Neural progenitor cell (in vitro differentiated cells): ENCODE results near the gene UCN2. TPM values are rescaled to one million over a fixed set of nuclear protein-coding genes. Genes with fewer than 3 reads are reported as not detected.

Experiments
- DNase-seq: peaks from one replicate; pipeline ENCODE4 v3.0.0-alpha.2; 2016; ENCODE audit warnings: low spot score
- H2AFZ ChIP-seq: fragments of 200-600 bp; sonication (generic); replicated peaks from 2 replicates; pipeline ENCODE4 v1.6.1; 2016; ENCODE audit warnings: antibody characterized with exemption
- H3F3A ChIP-seq: fragments of 200-600 bp; sonication (generic); 2 replicates; pipeline ENCODE4 v1.6.1; 2016; ENCODE audit warnings: antibody characterized with exemption, low read depth
- H3K27ac ChIP-seq: fragments of 200-600 bp; sonication (generic); 2 replicates; pipeline ENCODE4 v1.5.1; 2016; ENCODE audit warnings: mild to moderate bottlenecking
- H3K27me3 ChIP-seq: fragments of 200-600 bp; sonication (generic); 2 replicates; pipeline ENCODE4 v1.6.1; 2016; ENCODE audit warnings: mild to moderate bottlenecking, moderate library complexity
- H3K36me3 ChIP-seq: fragments of 200-600 bp; sonication (generic); 2 replicates; pipeline ENCODE4 v1.5.1; 2016
- H3K4me1 ChIP-seq: fragments of 200-600 bp; sonication (generic); 2 replicates; pipeline ENCODE4 v1.6.1; 2016; ENCODE audit warnings: mixed run types
- H3K4me2 ChIP-seq: fragments of 200-600 bp; sonication (generic); 2 replicates; pipeline ENCODE4 v1.6.1; 2016
- H3K4me3 ChIP-seq: fragments of 200-600 bp; sonication (generic); 2 replicates; pipeline ENCODE4 v1.5.1; 2016
- H3K79me2 ChIP-seq: fragments of 200-600 bp; sonication (generic); 2 replicates; pipeline ENCODE4 v1.6.1; 2016; ENCODE audit warnings: low read depth
- H3K9ac ChIP-seq: fragments of 200-600 bp; sonication (generic); 2 replicates; pipeline ENCODE4 v1.6.1; 2016
- H3K9me3 ChIP-seq: fragments of 200-600 bp; sonication (generic); 2 replicates; pipeline ENCODE4 v1.5.1; 2016; ENCODE audit warnings: low read depth
- H4K20me1 ChIP-seq: fragments of 200-600 bp; sonication (generic); 2 replicates; pipeline ENCODE4 v1.6.1; 2016; ENCODE audit warnings: low read depth
- H3K27ac Mint-ChIP-seq: 3 replicates; pipeline ENCODE4 v1.8.0; 2021; ENCODE audit warnings: mixed read lengths
- H3K27me3 Mint-ChIP-seq: 2 replicates; pipeline ENCODE4 v1.8.0; 2022; ENCODE audit warnings: low read depth, mild to moderate bottlenecking, inconsistent platforms, moderate library complexity, mixed read lengths; ENCODE audit not compliant: insufficient read depth
- H3K36me3 Mint-ChIP-seq: 3 replicates; pipeline ENCODE4 v1.8.0; 2021; ENCODE audit warnings: mixed read lengths
- H3K4me1 Mint-ChIP-seq: 3 replicates; pipeline ENCODE4 v1.8.0; 2021; ENCODE audit warnings: mixed read lengths
- H3K4me3 Mint-ChIP-seq: 3 replicates; pipeline ENCODE4 v1.8.0; 2021; ENCODE audit warnings: mild to moderate bottlenecking, moderate library complexity, mixed read lengths
- H3K9me3 Mint-ChIP-seq: 3 replicates; pipeline ENCODE4 v1.8.0; 2020; ENCODE audit warnings: mixed read lengths
- EZH2 ChIP-seq: fragments of 200-600 bp; sonication (generic); IDR thresholded peaks from 2 replicates; pipeline ENCODE4 v1.6.1; 2017; ENCODE audit warnings: antibody characterized with exemption, mild to moderate bottlenecking, moderate library complexity
- EZH2phosphoT487 ChIP-seq: fragments of 200-600 bp; sonication (generic); IDR thresholded peaks from 2 replicates; pipeline ENCODE4 v1.6.1; 2017; ENCODE audit warnings: antibody characterized with exemption
- total RNA-seq: library from RNA; depleted of rRNA; stranded (reverse); fragments of >200 nt; gene quantifications from 2 replicates; pipeline ENCODE4 v1.2.3, GENCODE V29; 2015; ENCODE audit warnings: low replicate concordance
- TF ChIP-seq, protein P1 (sequence below): fragments of 200-600 bp; sonication (generic); IDR thresholded peaks from 2 replicates; pipeline ENCODE4 v1.5.1; 2017; ENCODE audit warnings: antibody characterized with exemption, mild to moderate bottlenecking

The UCN2 gene
- total RNA-seq, 1 donor from 2014 or later: not detected

DNA sequence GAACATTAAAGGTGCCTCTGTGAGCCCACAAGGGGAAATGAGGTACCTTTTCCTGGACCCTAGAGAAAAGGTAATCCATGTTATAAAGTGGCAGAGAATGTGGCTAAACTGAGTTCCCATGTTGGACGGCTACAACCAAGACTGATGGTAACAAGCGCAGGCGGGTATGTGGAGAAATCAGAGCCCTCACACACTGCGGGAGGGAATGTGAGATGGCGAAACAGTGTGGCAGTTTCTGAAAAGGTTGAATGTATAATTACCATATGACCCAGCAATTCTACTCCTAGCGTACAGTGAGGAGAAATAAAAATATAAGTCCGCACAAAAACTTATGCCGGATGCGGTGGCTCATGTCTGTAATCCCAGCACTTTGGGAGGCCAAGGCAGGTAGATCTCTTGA is 35.5 kb downstream of the UCN2 start:
- no peaks in the 10 kb centered on the region for H3K79me2 ChIP-seq
- H3K27ac ChIP-seq: no peak overlapping the region
- Mint-ChIP-seq H3K4me1 (no peaks in the 10 kb centered on the region), H3K27me3 (no peaks in the 10 kb centered on the region), H3K9me3 (no peaks in the 10 kb centered on the region), H3K27ac (no peak overlapping the region), H3K36me3 (peaks cover 25% of the 10 kb centered on the region), H3K4me3 (no peak overlapping the region)
- no peak overlapping the region for H2AFZ ChIP-seq
- DNase-seq: no peak
- H4K20me1 ChIP-seq: no peaks in the 10 kb centered on the region
- no peak overlapping the region for H3K9ac ChIP-seq
- H3K4me1 ChIP-seq: no peaks in the 10 kb centered on the region
- TF ChIP-seq EZH2phosphoT487 (no peak), EZH2 (no peak)
- TF ChIP-seq, protein P1, sequence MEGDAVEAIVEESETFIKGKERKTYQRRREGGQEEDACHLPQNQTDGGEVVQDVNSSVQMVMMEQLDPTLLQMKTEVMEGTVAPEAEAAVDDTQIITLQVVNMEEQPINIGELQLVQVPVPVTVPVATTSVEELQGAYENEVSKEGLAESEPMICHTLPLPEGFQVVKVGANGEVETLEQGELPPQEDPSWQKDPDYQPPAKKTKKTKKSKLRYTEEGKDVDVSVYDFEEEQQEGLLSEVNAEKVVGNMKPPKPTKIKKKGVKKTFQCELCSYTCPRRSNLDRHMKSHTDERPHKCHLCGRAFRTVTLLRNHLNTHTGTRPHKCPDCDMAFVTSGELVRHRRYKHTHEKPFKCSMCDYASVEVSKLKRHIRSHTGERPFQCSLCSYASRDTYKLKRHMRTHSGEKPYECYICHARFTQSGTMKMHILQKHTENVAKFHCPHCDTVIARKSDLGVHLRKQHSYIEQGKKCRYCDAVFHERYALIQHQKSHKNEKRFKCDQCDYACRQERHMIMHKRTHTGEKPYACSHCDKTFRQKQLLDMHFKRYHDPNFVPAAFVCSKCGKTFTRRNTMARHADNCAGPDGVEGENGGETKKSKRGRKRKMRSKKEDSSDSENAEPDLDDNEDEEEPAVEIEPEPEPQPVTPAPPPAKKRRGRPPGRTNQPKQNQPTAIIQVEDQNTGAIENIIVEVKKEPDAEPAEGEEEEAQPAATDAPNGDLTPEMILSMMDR: no peak
- no peaks in the 10 kb centered on the region for H3F3A ChIP-seq
- H3K4me3 ChIP-seq: no peak overlapping the region
- H3K36me3 ChIP-seq: no peaks in the 10 kb centered on the region
- H3K4me2 ChIP-seq: no peak overlapping the region
- H3K27me3 ChIP-seq: no peaks in the 10 kb centered on the region
- no peaks in the 10 kb centered on the region for H3K9me3 ChIP-seq

DNA sequence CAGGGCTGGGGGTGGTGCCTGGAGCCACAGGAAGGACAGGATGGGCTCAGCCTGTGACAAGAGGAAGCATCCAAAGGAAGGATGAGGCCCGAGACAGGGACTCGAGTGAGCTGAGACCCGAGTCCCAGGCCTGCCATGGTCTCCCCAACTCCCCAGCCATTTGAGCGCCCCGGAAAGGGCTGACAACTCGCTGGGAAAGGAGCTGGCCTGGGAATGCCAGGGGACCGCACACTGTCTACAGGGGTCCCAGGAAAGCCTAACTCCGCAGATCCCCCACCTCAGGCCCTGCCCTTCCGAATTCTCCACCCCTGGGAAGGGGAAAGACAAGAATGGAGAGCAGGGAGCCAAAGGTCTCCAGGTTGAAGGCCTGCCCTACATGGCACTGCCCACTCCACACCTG is 38.6 kb downstream of the UCN2 start:
- no peak for TF ChIP-seq EZH2phosphoT487
- TF ChIP-seq, protein P1: no peak
- TF ChIP-seq EZH2: no peak
- no peak overlapping the region for H3K27ac ChIP-seq
- Mint-ChIP-seq H3K4me1 (no peaks in the 10 kb centered on the region), H3K36me3 (peaks cover 21% of the 10 kb centered on the region), H3K27me3 (no peaks in the 10 kb centered on the region), H3K4me3 (no peak overlapping the region), H3K27ac (no peak overlapping the region), H3K9me3 (no peaks in the 10 kb centered on the region)
- no peaks in the 10 kb centered on the region for H4K20me1 ChIP-seq
- H3K4me1 ChIP-seq: no peaks in the 10 kb centered on the region
- no peaks in the 10 kb centered on the region for H3K9me3 ChIP-seq
- no peak overlapping the region for H3K4me3 ChIP-seq
- H3K27me3 ChIP-seq: no peaks in the 10 kb centered on the region
- H3K79me2 ChIP-seq: no peaks in the 10 kb centered on the region
- H3F3A ChIP-seq: no peaks in the 10 kb centered on the region
- no peak for DNase-seq
- no peaks in the 10 kb centered on the region for H3K36me3 ChIP-seq
- no peak overlapping the region for H3K9ac ChIP-seq
- no peak overlapping the region for H2AFZ ChIP-seq
- no peak overlapping the region for H3K4me2 ChIP-seq

DNA sequence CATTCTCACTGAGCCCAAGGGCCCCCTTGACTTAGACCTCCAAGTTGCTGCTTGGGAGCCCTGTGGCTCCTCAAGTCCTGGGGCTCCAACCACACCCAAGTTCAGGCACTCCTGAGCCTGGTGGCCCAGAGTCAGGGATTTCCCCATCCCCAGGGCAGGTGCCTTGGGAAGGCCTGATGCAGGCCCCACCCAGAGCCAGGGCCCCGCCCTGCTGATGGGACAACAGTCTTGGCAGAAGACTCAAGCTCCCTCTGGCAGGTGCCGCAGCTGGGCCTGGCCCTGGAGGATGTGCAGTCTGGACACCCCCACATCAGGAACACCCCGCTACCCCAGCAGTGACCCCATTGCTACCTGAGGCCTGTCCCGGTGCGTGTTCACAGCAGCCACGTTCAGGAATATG is 41.9 kb downstream of the UCN2 start:
- H3F3A ChIP-seq: no peaks in the 10 kb centered on the region
- no peaks in the 10 kb centered on the region for H3K9me3 ChIP-seq
- H3K4me2 ChIP-seq: no peak overlapping the region
- H3K27ac Mint-ChIP-seq: no peak overlapping the region
- no peaks in the 10 kb centered on the region for H3K36me3 ChIP-seq
- no peaks in the 10 kb centered on the region for H3K79me2 ChIP-seq
- H4K20me1 ChIP-seq: no peaks in the 10 kb centered on the region
- no peaks in the 10 kb centered on the region for H3K4me1 ChIP-seq
- no peaks in the 10 kb centered on the region for H3K9me3 Mint-ChIP-seq
- peaks cover 11% of the 10 kb centered on the region for H3K36me3 Mint-ChIP-seq
- no peak overlapping the region for H3K4me3 Mint-ChIP-seq
- no peak overlapping the region for H2AFZ ChIP-seq
- no peak overlapping the region for H3K4me3 ChIP-seq
- H3K9ac ChIP-seq: no peak overlapping the region
- TF ChIP-seq, protein P1: no peak
- TF ChIP-seq EZH2 (no peak), EZH2phosphoT487 (no peak)
- H3K27ac ChIP-seq: no peak overlapping the region
- H3K27me3 ChIP-seq: no peaks in the 10 kb centered on the region
- no peaks in the 10 kb centered on the region for H3K4me1 Mint-ChIP-seq
- no peaks in the 10 kb centered on the region for H3K27me3 Mint-ChIP-seq
- no peak for DNase-seq

DNA sequence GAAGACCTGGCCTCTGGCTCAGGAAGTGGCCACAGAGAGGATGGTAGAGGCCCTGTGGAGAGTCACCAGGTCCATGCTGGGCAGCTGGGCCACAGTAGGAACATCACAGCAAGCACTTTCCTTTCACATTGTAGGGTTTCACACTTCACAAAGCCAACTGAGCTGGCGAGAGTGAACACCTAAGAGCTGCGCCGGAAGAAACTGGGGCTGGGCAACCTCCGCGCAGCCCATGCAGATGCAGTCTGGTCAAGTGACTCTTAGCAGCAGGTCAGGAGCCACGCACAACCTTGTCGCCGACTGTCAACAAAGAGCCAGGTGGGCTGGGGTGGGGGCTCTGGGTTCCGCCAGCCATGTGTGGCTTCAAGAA is 44.3 kb downstream of the UCN2 start:
- H3K27ac Mint-ChIP-seq: no peak overlapping the region
- Histone ChIP-seq H3K36me3 (no peaks in the 10 kb centered on the region), H4K20me1 (no peaks in the 10 kb centered on the region), H3K27ac (no peak overlapping the region), H3K9ac (no peak overlapping the region), H3K79me2 (no peaks in the 10 kb centered on the region), H3K27me3 (no peaks in the 10 kb centered on the region), H3K9me3 (no peaks in the 10 kb centered on the region), H3K4me3 (no peak overlapping the region), H3K4me1 (no peaks in the 10 kb centered on the region), H3F3A (no peaks in the 10 kb centered on the region), H3K4me2 (no peak overlapping the region), H2AFZ (no peak overlapping the region)
- TF ChIP-seq, protein P1: no peak
- TF ChIP-seq EZH2: no peak
- no peak for TF ChIP-seq EZH2phosphoT487
- H3K27me3 Mint-ChIP-seq: no peaks in the 10 kb centered on the region
- H3K36me3 Mint-ChIP-seq: peaks cover 5% of the 10 kb centered on the region
- no peak for DNase-seq
- H3K4me3 Mint-ChIP-seq: no peak overlapping the region
- no peaks in the 10 kb centered on the region for H3K9me3 Mint-ChIP-seq
- no peaks in the 10 kb centered on the region for H3K4me1 Mint-ChIP-seq
